ENCODE data around the gene KATNBL1.

- TF ChIP-seq CTCF (IDR thresholded peaks at IDR 0.05) (no peak), POLR2A (IDR thresholded peaks at IDR 0.05) (no peak)
These were observed 6.0 kb downstream of the KATNBL1 start for GRCh38 chr15:34203936-34204335.
